Testis (tissue), 2 donors: ENCODE results near the gene C1orf21.

Source experiments
- CTCF ChIP-seq, 3 experiments: fragments of 450-650 bp in 2 of 3; fragments of 200-600 bp in 1 of 3; sonication (generic) in 1 of 3; IDR thresholded peaks; one replicate each; pipeline ENCODE4 v1.5.1; 2016 to 2019; ENCODE audit warnings: antibody characterized with exemption in 3 of 3, mild to moderate bottlenecking in 2 of 3, moderate library complexity in 1 of 3
- POLR2A ChIP-seq: fragments of 450-650 bp; IDR thresholded peaks from one replicate; pipeline ENCODE4 v1.6.1; 2017; ENCODE audit warnings: antibody characterized with exemption, mild to moderate bottlenecking, moderate library complexity

GRCh38 chr1:184485751-184486723, 99.2 kb downstream of the C1orf21 start:
- TF ChIP-seq CTCF (IDR thresholded peaks at IDR 0.05) (no peak), POLR2A (no peak)
